Measurements from ENCODE around the gene POU4F1.

Gene POU4F1

DNA sequence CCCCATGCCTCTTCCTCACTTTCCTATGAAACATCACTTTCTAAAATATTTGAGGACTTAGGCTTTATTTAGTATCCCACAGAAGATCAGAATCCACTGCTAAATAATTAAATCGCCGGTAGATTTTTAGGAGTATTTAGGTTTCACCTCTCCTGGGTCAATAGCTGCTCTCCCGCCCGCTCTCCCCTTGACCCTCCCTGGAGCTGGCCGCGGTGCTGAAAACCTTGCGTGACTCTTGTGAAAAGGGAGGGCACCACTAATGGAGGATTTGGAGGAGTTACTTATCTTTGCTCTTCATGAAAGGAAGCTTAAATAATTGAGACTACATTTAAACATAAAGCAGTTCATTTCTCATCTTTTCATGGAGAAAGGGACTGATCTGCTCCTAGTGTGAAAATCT lies 14.1 kb downstream of the POU4F1 start:
- no peak for DNase-seq

DNA sequence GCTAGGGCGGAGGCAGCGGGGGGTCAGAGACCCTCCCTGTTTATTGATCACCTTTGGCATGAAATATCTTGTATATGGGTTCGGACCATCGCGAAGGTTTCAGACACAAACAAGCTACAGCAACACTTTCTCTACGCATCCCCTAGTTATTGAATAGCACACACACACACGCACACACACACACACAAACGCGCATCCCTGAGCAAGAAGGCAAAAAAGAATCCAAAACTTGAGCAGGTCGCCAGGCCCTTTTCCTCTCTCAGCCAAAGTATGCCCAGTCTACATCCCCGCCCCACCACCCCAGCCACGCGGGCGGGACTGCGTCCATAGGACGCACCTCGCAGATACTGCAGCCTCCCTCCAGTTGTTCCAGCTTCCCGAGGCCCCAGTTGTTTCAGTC lies 16.0 kb downstream of the POU4F1 start:
- DNase-seq = no peak

DNA sequence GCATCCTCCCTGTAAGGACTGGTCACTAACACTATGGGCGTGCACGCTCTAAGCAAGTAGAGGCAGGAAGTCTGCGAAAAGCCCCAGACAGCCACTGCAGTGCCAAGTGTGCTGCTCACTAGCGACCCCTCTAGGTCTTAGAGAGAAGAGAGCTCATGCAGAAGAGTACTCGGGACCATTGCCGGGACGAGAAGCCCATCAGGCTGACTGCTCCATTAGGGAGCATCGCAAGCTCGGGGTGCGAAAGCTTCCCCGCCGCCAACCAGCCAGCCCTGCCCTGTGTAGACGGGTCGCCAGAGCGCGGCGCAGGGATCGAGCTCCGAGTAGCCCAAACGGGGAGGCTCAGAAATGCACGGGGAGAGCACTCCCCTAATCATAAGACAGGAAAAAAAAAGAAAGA lies 16.6 kb downstream of the POU4F1 start:
- DNase-seq = no peak

DNA sequence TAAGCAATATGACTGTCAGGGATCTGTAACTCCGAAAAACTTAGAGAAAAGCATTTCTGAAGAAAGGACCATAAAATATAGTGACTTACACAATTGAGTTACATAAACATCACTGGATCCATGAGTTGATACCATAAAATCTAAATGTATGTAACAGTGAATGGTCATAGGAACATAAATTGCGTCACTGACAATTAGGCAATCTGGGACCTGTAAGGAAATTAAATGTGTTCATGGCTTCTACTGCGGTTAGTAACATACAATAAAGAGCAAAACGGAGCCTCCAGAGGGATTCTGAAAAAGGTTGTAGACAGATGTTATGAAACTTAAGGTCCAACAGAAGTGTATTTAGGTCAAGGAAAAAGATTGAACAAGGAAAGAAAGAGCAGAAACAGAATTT lies 27.1 kb downstream of the POU4F1 start:
- no peak for DNase-seq

DNA sequence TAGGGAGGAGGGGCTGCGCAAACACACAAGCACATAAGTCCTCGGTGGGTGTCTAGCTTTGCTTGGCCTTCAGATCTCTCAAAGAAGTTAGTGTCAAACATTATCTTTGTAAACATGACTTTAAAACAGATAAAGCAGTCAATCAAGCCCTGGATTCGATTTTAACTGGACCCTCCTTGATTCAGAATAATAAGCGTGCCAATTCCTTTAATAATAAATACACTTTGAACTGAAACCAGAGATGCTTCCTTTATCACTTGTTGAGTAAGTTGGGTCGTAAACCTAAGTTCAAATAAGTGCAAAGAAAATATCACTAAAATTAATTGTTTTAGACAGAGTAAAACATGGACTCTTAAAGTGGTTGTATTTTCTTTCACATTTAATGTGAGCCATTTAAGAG lies 30.9 kb downstream of the POU4F1 start:
- DNase-seq = no peak

DNA sequence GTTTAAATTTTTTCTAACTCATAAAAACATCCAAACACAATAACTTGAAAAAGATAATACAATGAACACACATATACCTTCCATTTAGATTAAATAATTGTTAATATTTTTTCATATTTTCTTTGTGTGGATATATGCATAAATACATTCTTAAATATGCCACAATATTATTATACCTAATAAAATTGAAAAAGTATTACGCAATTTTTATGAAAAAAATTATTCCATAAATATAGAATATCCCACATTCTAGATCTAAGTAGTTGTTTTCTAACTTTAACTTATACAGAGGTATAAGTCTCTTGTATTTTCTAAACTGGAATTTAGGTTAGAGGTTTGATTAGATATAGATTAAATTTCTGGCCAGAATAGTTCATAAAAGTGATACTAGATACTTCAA lies 34.3 kb downstream of the POU4F1 start:
- no peak for DNase-seq

DNA sequence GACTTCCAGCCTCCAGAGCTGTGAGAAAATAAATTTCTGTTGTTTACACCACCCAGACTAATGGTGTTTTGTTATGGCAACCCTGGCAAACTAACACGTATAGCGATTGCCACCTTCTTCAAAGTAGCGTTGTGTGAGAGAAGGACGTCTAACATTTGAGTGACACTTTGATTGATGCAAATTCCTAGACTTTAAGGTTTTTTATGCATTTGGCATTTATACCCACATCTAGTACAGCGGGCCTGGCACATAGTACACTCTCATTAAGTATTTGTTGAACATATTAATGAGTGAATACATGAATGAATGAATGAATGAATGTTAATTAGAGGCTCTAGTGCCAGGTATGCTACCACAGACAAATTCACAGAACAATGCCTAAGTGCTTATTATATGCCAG lies 36.7 kb downstream of the POU4F1 start:
- no peak for DNase-seq

DNA sequence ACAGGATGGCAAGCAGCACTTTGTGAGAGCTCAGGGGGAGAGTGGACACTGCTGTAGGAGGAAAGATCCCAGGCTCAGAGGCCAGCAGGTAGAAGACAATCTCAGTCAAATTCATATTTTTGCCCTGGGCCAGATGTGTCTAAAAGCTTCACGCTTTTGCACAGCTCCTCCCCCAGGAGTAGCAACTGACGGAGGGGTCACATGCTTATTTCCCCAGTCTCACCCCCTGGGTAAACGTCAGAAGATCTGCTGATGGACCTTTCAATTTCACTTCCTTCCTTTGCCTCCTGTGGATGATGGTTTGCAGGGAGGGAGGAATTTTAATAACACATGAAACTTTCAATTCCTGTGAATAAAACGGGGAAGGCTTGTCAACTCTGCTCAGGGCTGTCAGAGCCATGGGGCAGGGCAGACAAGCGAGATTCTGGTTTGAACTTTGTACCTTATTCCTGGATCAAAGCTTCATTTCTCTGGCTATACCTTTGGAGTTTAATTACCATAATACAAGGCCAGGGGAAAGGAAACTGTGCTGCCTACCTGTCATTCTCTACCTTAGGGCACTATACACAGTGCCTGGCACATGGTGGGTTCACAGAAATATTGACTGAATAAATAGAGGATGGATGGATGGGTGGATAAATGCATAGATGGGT lies 41.0 kb downstream of the POU4F1 start:
- DNase-seq = no peak
